Adipocyte (in vitro differentiated cells): ENCODE data around the gene KRT7.

ENCODE experiments used
- DNase-seq: peaks from one replicate; pipeline ENCODE4 v3.0.0-alpha.2; 2015; ENCODE audit warnings: low read depth
- H3K27me3 ChIP-seq: replicated peaks from 2 replicates; pipeline ENCODE4 v1.7.0; 2013; ENCODE audit warnings: mild to moderate bottlenecking, low read length, moderate library complexity; ENCODE audit not compliant: control insufficient read depth, insufficient read depth
- H3K36me3 ChIP-seq: 2 replicates; pipeline ENCODE4 v1.7.0; 2013; ENCODE audit warnings: low read length, mild to moderate bottlenecking, moderate library complexity; ENCODE audit not compliant: control insufficient read depth, insufficient read depth, severe bottlenecking
- H3K4me1 ChIP-seq: 2 replicates; pipeline ENCODE4 v1.7.0; 2013; ENCODE audit warnings: mild to moderate bottlenecking, low read length, moderate library complexity; ENCODE audit not compliant: control insufficient read depth, insufficient read depth
- H3K4me3 ChIP-seq: 2 replicates; pipeline ENCODE4 v1.7.0; 2013; ENCODE audit warnings: mild to moderate bottlenecking, low read length, moderate library complexity
- H3K9ac ChIP-seq: 2 replicates; pipeline ENCODE4 v1.7.0; 2013; ENCODE audit warnings: mild to moderate bottlenecking, low read length, moderate library complexity
- H3K9me3 ChIP-seq: 2 replicates; pipeline ENCODE4 v1.7.0; 2013; ENCODE audit warnings: mild to moderate bottlenecking, low read length, moderate library complexity; ENCODE audit not compliant: control insufficient read depth

Gene KRT7

GRCh38 chr12:52270541-52271070 lies 37.6 kb downstream of the KRT7 start:
- DNase-seq, result no peak
- H3K27me3 ChIP-seq, result peaks cover 3% of the 10 kb centered on the region

GRCh38 chr12:52271158-52271557 lies 38.1 kb downstream of the KRT7 start:
- Histone ChIP-seq H3K9ac (no peak overlapping the region), H3K4me1 (no peaks in the 10 kb centered on the region), H3K4me3 (no peak overlapping the region), H3K27me3 (peaks cover 3% of the 10 kb centered on the region), H3K36me3 (no peaks in the 10 kb centered on the region), H3K9me3 (peaks cover 14% of the 10 kb centered on the region)
- peak; percentile 36 for DNase-seq

More at GRCh38 chr12:52270541-52271070, 37.6 kb downstream of the KRT7 start:
- Histone ChIP-seq H3K9ac (no peak overlapping the region), H3K4me3 (no peak overlapping the region), H3K9me3 (peaks cover 14% of the 10 kb centered on the region), H3K36me3 (no peaks in the 10 kb centered on the region), H3K4me1 (peaks cover 1% of the 10 kb centered on the region)

- peaks cover 11% of the 10 kb centered on the region for H3K4me1 ChIP-seq
- H3K36me3 ChIP-seq, result no peaks in the 10 kb centered on the region
- no peak for DNase-seq
- H3K4me3 ChIP-seq, result no peak within 1 kb of the TSS
- no peak within 1 kb of the TSS for H3K9ac ChIP-seq
- peaks cover 3% of the 10 kb centered on the region for H3K27me3 ChIP-seq
- peaks cover 14% of the 10 kb centered on the region for H3K9me3 ChIP-seq
These were observed 41.6 kb downstream of the KRT7 start, which contains the start of gene KRT86 for GRCh38 chr12:52274521-52275120. TSS of gene KRT86 (plus strand) at chr12:52274645. CDS start at chr12:52301917, 27,272 bp downstream.

GRCh38 chr12:52275686-52276085 lies 42.6 kb downstream of the KRT7 start:
- DNase-seq, result no peak
- Histone ChIP-seq H3K27me3 (peaks cover 3% of the 10 kb centered on the region), H3K4me1 (peaks cover 22% of the 10 kb centered on the region), H3K36me3 (no peaks in the 10 kb centered on the region), H3K4me3 (no peak overlapping the region), H3K9me3 (peaks cover 14% of the 10 kb centered on the region), H3K9ac (no peak overlapping the region)

- DNase-seq, result no peak
- H3K4me3 ChIP-seq, result no peak overlapping the region
- no peak overlapping the region for H3K9ac ChIP-seq
- H3K36me3 ChIP-seq, result no peaks in the 10 kb centered on the region
- peaks cover 33% of the 10 kb centered on the region for H3K4me1 ChIP-seq
- H3K27me3 ChIP-seq, result peaks cover 3% of the 10 kb centered on the region
- no peaks in the 10 kb centered on the region for H3K9me3 ChIP-seq
These were observed 44.6 kb downstream of the KRT7 start for GRCh38 chr12:52277486-52278245.

- H3K9me3 ChIP-seq, result no peaks in the 10 kb centered on the region
- peak; percentile 88 for DNase-seq
- H3K4me3 ChIP-seq, result peak overlapping the region; percentile 39
These were observed 45.8 kb downstream of the KRT7 start for GRCh38 chr12:52278575-52279421.

GRCh38 chr12:52279422-52280318 lies 46.6 kb downstream of the KRT7 start:
- H3K36me3 ChIP-seq, result no peaks in the 10 kb centered on the region
- H3K9me3 ChIP-seq, result no peaks in the 10 kb centered on the region
- H3K27me3 ChIP-seq, result no peaks in the 10 kb centered on the region
- H3K4me1 ChIP-seq, result peaks cover 33% of the 10 kb centered on the region
- peak overlapping the region; percentile 48 for H3K9ac ChIP-seq
- DNase-seq, result peak; percentile 46
- peak overlapping the region; percentile 39 for H3K4me3 ChIP-seq

More at GRCh38 chr12:52278575-52279421, 45.8 kb downstream of the KRT7 start:
- Histone ChIP-seq H3K4me1 (peaks cover 33% of the 10 kb centered on the region), H3K9ac (peak overlapping the region; percentile 61), H3K36me3 (no peaks in the 10 kb centered on the region), H3K27me3 (peaks cover 3% of the 10 kb centered on the region)

GRCh38 chr12:52280319-52280795 lies 47.3 kb downstream of the KRT7 start:
- peak; percentile 98 for DNase-seq
- Histone ChIP-seq H3K36me3 (no peaks in the 10 kb centered on the region), H3K4me3 (peak overlapping the region; percentile 39), H3K9me3 (no peaks in the 10 kb centered on the region), H3K4me1 (peaks cover 33% of the 10 kb centered on the region), H3K27me3 (no peaks in the 10 kb centered on the region), H3K9ac (peak overlapping the region; percentile 48)

GRCh38 chr12:52280796-52281560 lies 47.9 kb downstream of the KRT7 start:
- no peak overlapping the region for H3K4me3 ChIP-seq
- no peaks in the 10 kb centered on the region for H3K27me3 ChIP-seq
- H3K9me3 ChIP-seq, result no peaks in the 10 kb centered on the region
- H3K9ac ChIP-seq, result peak overlapping the region; percentile 56
- peaks cover 33% of the 10 kb centered on the region for H3K4me1 ChIP-seq
- H3K36me3 ChIP-seq, result no peaks in the 10 kb centered on the region
- DNase-seq, result peak; percentile 97
